ENCODE measurements around the gene ECEL1. TPM values are rescaled to one million over a fixed set of nuclear protein-coding genes. Genes with fewer than 3 reads are reported as not detected.

The ECEL1 gene
- polyA plus RNA-seq, 3 donors from 2014 or later = not detected

GRCh38 chr2:232518844-232519243, 31.2 kb upstream of the ECEL1 start:
- Mint-ChIP-seq H3K27me3 (ENCODE audit: low read depth in 3 of 3) (peaks cover 7 to 9% (median 9%) of the 10 kb centered on the region in 3 donors), H3K4me3 (no peak overlapping the region), H3K4me1 (peaks cover 0 to 6% of the 10 kb centered on the region in 2 donors), H3K36me3 (peaks cover 0 to 3% (median 0%) of the 10 kb centered on the region in 3 donors), H3K27ac (no peak overlapping the region), H3K9me3 (no peaks in the 10 kb centered on the region)
- no peak for DNase-seq

- no peak overlapping the region for H3K27ac Mint-ChIP-seq
- H3K4me1 Mint-ChIP-seq = peaks cover 0 to 2% of the 10 kb centered on the region in 2 donors
- peaks cover 0 to 3% (median 0%) of the 10 kb centered on the region in 3 donors for H3K36me3 Mint-ChIP-seq
- H3K4me3 Mint-ChIP-seq = no peak overlapping the region
- no peak for DNase-seq
- peaks cover 3% of the 10 kb centered on the region in 3 donors for H3K27me3 Mint-ChIP-seq (ENCODE audit: low read depth in 3 of 3)
- no peaks in the 10 kb centered on the region for H3K9me3 Mint-ChIP-seq
Observed at GRCh38 chr2:232516551-232516950, 28.9 kb upstream of the ECEL1 start.

- no peaks in the 10 kb centered on the region for H3K4me1 Mint-ChIP-seq
- H3K27me3 Mint-ChIP-seq (ENCODE audit: low read depth in 3 of 3) = peaks cover 0 to 3% (median 1%) of the 10 kb centered on the region in 3 donors
- no peak overlapping the region for H3K27ac Mint-ChIP-seq
- H3K36me3 Mint-ChIP-seq = peaks cover 0 to 3% (median 0%) of the 10 kb centered on the region in 3 donors
- H3K4me3 Mint-ChIP-seq = no peak overlapping the region
- H3K9me3 Mint-ChIP-seq = no peaks in the 10 kb centered on the region
- DNase-seq = no peak
Observed at GRCh38 chr2:232515639-232516038, 28.0 kb upstream of the ECEL1 start.

GRCh38 chr2:232513353-232513752, 25.7 kb upstream of the ECEL1 start:
- Mint-ChIP-seq H3K4me3 (no peak overlapping the region), H3K9me3 (no peaks in the 10 kb centered on the region), H3K27me3 (ENCODE audit: low read depth in 3 of 3) (peaks cover 1 to 5% (median 5%) of the 10 kb centered on the region in 3 donors), H3K36me3 (peaks cover 0 to under 1% (median 0%) of the 10 kb centered on the region in 3 donors), H3K27ac (no peak overlapping the region), H3K4me1 (no peaks in the 10 kb centered on the region)
- DNase-seq = no peak

GRCh38 chr2:232512602-232513001, 25.0 kb upstream of the ECEL1 start:
- Mint-ChIP-seq H3K27me3 (ENCODE audit: low read depth in 3 of 3) (peaks cover 1 to 5% (median 5%) of the 10 kb centered on the region in 3 donors), H3K9me3 (no peaks in the 10 kb centered on the region), H3K4me1 (no peaks in the 10 kb centered on the region), H3K4me3 (no peak overlapping the region), H3K27ac (no peak overlapping the region), H3K36me3 (no peaks in the 10 kb centered on the region)
- no peak for DNase-seq

- no peaks in the 10 kb centered on the region for H3K36me3 Mint-ChIP-seq
Observed at GRCh38 chr2:232511336-232511890, 23.8 kb upstream of the ECEL1 start.

GRCh38 chr2:232508251-232508650, 20.6 kb upstream of the ECEL1 start:
- no peak for DNase-seq
- no peak overlapping the region for H3K27ac Mint-ChIP-seq
- no peaks in the 10 kb centered on the region for H3K36me3 Mint-ChIP-seq
- peaks cover 0 to 2% of the 10 kb centered on the region in 2 donors for H3K4me1 Mint-ChIP-seq
- peaks cover 0 to 3% (median 0%) of the 10 kb centered on the region in 6 donors for H3K9me3 Mint-ChIP-seq
- H3K4me3 Mint-ChIP-seq = no peak overlapping the region
- H3K27me3 Mint-ChIP-seq (ENCODE audit: low read depth in 3 of 3) = peaks cover 5 to 13% (median 6%) of the 10 kb centered on the region in 3 donors

More at GRCh38 chr2:232511336-232511890, 23.8 kb upstream of the ECEL1 start:
- H3K4me3 Mint-ChIP-seq = no peak overlapping the region
- no peak overlapping the region for H3K27ac Mint-ChIP-seq
- no peaks in the 10 kb centered on the region for H3K4me1 Mint-ChIP-seq
- H3K9me3 Mint-ChIP-seq = no peaks in the 10 kb centered on the region
- DNase-seq = no peak
- H3K27me3 Mint-ChIP-seq (ENCODE audit: low read depth in 3 of 3) = peaks cover 1 to 5% (median 3%) of the 10 kb centered on the region in 3 donors

GRCh38 chr2:232506709-232507108, 19.1 kb upstream of the ECEL1 start:
- peaks cover 0 to 3% (median 0%) of the 10 kb centered on the region in 6 donors for H3K9me3 Mint-ChIP-seq
- H3K27ac Mint-ChIP-seq = no peak overlapping the region
- no peak for DNase-seq
- H3K36me3 Mint-ChIP-seq = no peaks in the 10 kb centered on the region
- peaks cover 5 to 13% (median 10%) of the 10 kb centered on the region in 3 donors for H3K27me3 Mint-ChIP-seq (ENCODE audit: low read depth in 3 of 3)
- H3K4me3 Mint-ChIP-seq = no peak overlapping the region
- peaks cover 0 to 3% of the 10 kb centered on the region in 2 donors for H3K4me1 Mint-ChIP-seq

- DNase-seq = no peak
- Mint-ChIP-seq H3K9me3 (peaks cover 0 to 3% (median 0%) of the 10 kb centered on the region in 6 donors), H3K27ac (no peak overlapping the region), H3K4me3 (no peak overlapping the region), H3K27me3 (ENCODE audit: low read depth in 3 of 3) (peaks cover 5 to 13% (median 10%) of the 10 kb centered on the region in 3 donors), H3K4me1 (peaks cover 0 to 3% of the 10 kb centered on the region in 2 donors), H3K36me3 (no peaks in the 10 kb centered on the region)
Observed at GRCh38 chr2:232505856-232506255, 18.2 kb upstream of the ECEL1 start.

GRCh38 chr2:232504438-232504837, 16.8 kb upstream of the ECEL1 start:
- Mint-ChIP-seq H3K27me3 (ENCODE audit: low read depth in 3 of 3) (peaks cover 5 to 11% (median 10%) of the 10 kb centered on the region in 3 donors), H3K9me3 (peaks cover 0 to 3% (median 0%) of the 10 kb centered on the region in 6 donors), H3K4me1 (peaks cover 0 to 3% of the 10 kb centered on the region in 2 donors), H3K27ac (peak overlapping the region in 1 of 6 donors; percentile 25), H3K4me3 (peak overlapping the region in 1 of 5 donors; percentile 38), H3K36me3 (no peaks in the 10 kb centered on the region)
- DNase-seq = no peak

- Mint-ChIP-seq H3K9me3 (peaks cover 0 to 3% (median 0%) of the 10 kb centered on the region in 6 donors), H3K27me3 (ENCODE audit: low read depth in 3 of 3) (peaks cover 7 to 10% (median 8%) of the 10 kb centered on the region in 3 donors), H3K27ac (peak overlapping the region in 1 of 6 donors; percentile 25), H3K4me3 (peak overlapping the region in 2 of 5 donors; percentile 25 to 30), H3K4me1 (peaks cover 0 to 3% of the 10 kb centered on the region in 2 donors), H3K36me3 (no peaks in the 10 kb centered on the region)
- DNase-seq = no peak
Observed at GRCh38 chr2:232503809-232504323, 16.2 kb upstream of the ECEL1 start.

GRCh38 chr2:232502911-232503808, 15.5 kb upstream of the ECEL1 start:
- Mint-ChIP-seq H3K9me3 (peaks cover 0 to 3% (median 0%) of the 10 kb centered on the region in 6 donors), H3K4me3 (peak overlapping the region in 2 of 5 donors; percentile 24 to 30), H3K27ac (no peak overlapping the region), H3K36me3 (no peaks in the 10 kb centered on the region), H3K27me3 (ENCODE audit: low read depth in 3 of 3) (peaks cover 7 to 9% (median 8%) of the 10 kb centered on the region in 3 donors), H3K4me1 (peaks cover 0 to 3% of the 10 kb centered on the region in 2 donors)
- peak; percentile 31 to 39 (median 35) for DNase-seq

- Mint-ChIP-seq H3K27me3 (ENCODE audit: low read depth in 3 of 3) (peaks cover 7 to 9% (median 8%) of the 10 kb centered on the region in 3 donors), H3K9me3 (peaks cover 0 to 3% (median 0%) of the 10 kb centered on the region in 6 donors), H3K27ac (peak overlapping the region in 1 of 6 donors; percentile 28), H3K4me1 (peaks cover 0 to 3% of the 10 kb centered on the region in 2 donors), H3K4me3 (peak overlapping the region in 1 of 5 donors; percentile 41), H3K36me3 (no peaks in the 10 kb centered on the region)
- DNase-seq = peak in 1 of 3 donors; percentile 7
Observed at GRCh38 chr2:232502511-232502910, 14.9 kb upstream of the ECEL1 start.
